ENCODE results near the gene GABBR2. TPM values are rescaled to one million over a fixed set of nuclear protein-coding genes. Genes with fewer than 3 reads are reported as not detected.

GABBR2 gene
- total and polyA plus RNA-seq, 12 donors, result under 0.01 to 1.3 (median 0.45) TPM

GRCh38 chr9:98378794-98379193, 329.9 kb downstream of the GABBR2 start:
- H3K27ac ChIP-seq, result no peak overlapping the region
- intact Hi-C loops (cut with DNase I), result no loop called here
- peaks cover 0 to 6% (median 0%) of the 10 kb centered on the region in 7 donors for H3K27me3 ChIP-seq
- H3K36me3 ChIP-seq, result no peaks in the 10 kb centered on the region
- TF ChIP-seq CTCF (IDR thresholded peaks at IDR 0.05), result no peak
- H3K9me3 ChIP-seq, result no peaks in the 10 kb centered on the region
- DNase-seq (no peak), ATAC-seq (no peak)
- H3K4me1 ChIP-seq, result peaks cover 0 to 14% (median 0%) of the 10 kb centered on the region in 9 donors
- H3K4me3 ChIP-seq, result no peak overlapping the region
- 79 to 81% methylated on average over 5 of the region's 5 CpGs for WGBS, 2 donors

GRCh38 chr9:98378206-98378780, 330.4 kb downstream of the GABBR2 start:
- 70 to 76% methylated on average over 8 of the region's 8 CpGs for WGBS, 2 donors
- Histone ChIP-seq H3K27ac (no peak overlapping the region), H3K4me1 (peaks cover 0 to 14% (median 0%) of the 10 kb centered on the region in 9 donors), H3K4me3 (no peak overlapping the region), H3K36me3 (no peaks in the 10 kb centered on the region), H3K27me3 (peaks cover 0 to 6% (median 0%) of the 10 kb centered on the region in 7 donors), H3K9me3 (no peaks in the 10 kb centered on the region)
- no peak for TF ChIP-seq CTCF (IDR thresholded peaks at IDR 0.05)
- no peak for ATAC-seq
- DNase-seq, result no peak
- intact Hi-C loops (cut with DNase I), result no loop called here

- Histone ChIP-seq H3K27ac (no peak overlapping the region), H3K9me3 (no peaks in the 10 kb centered on the region), H3K27me3 (peaks cover 0 to 12% (median 0%) of the 10 kb centered on the region in 7 donors), H3K36me3 (no peaks in the 10 kb centered on the region), H3K4me3 (no peak overlapping the region), H3K4me1 (peaks cover 0 to 9% (median 0%) of the 10 kb centered on the region in 9 donors)
- no peak for DNase-seq
- no peak for ATAC-seq
- intact Hi-C loops (cut with DNase I), result no loop called here
- WGBS, 2 donors, result 70 to 75% methylated on average over 3 of the region's 3 CpGs
- no peak for TF ChIP-seq CTCF (IDR thresholded peaks at IDR 0.05)
These were observed 333.5 kb downstream of the GABBR2 start for GRCh38 chr9:98375138-98375726.

GRCh38 chr9:98374385-98375051, 334.2 kb downstream of the GABBR2 start:
- 21 to 24% methylated on average over 10 of the region's 10 CpGs for WGBS, 2 donors
- intact Hi-C loops (cut with DNase I), result no loop called here
- Histone ChIP-seq H3K36me3 (no peaks in the 10 kb centered on the region), H3K4me1 (peaks cover 0 to 6% (median 0%) of the 10 kb centered on the region in 9 donors), H3K4me3 (no peak overlapping the region), H3K9me3 (no peaks in the 10 kb centered on the region), H3K27me3 (peaks cover 0 to 9% (median 0%) of the 10 kb centered on the region in 7 donors), H3K27ac (no peak overlapping the region)
- TF ChIP-seq CTCF (IDR thresholded peaks at IDR 0.05), result no peak
- peak in 1 of 8 donors; percentile 23 for ATAC-seq
- no peak for DNase-seq
